Measurements from ENCODE around the gene WNT3A. TPM values are rescaled to one million over a fixed set of nuclear protein-coding genes. Genes with fewer than 3 reads are reported as not detected.

WNT3A gene
- total and polyA plus RNA-seq, 9 of the 15 experiments (the other 6 are each of a cell fraction or from before 2014, with no cell fraction given), result not detected

GRCh38 chr1:228068359-228068758 lies 61.6 kb downstream of the WNT3A start:
- FAIRE-seq (no peak), ATAC-seq (no peak), DNase-seq (ENCODE audit: extremely low read depth in 1 of 4, low spot score in 3 of 4) (no peak)
- Histone ChIP-seq H3K9me1 (ENCODE audit: control insufficient read depth, insufficient read depth, low read length) (no peaks in the 10 kb centered on the region), H3K4me2 (ENCODE audit: insufficient read depth, low read length) (no peak overlapping the region), H4K20me1 (replicated peaks; ENCODE audit: control insufficient read depth, insufficient read depth, low read length) (no peaks in the 10 kb centered on the region; the same call in 1 of the 2 replicates), H3K79me2 (ENCODE audit: control insufficient read depth, insufficient read depth, low read length) (no peaks in the 10 kb centered on the region), H3K9me3 (replicated peaks; ENCODE audit: control insufficient read depth, insufficient read depth, low read depth, low read length) (no peaks in the 10 kb centered on the region), H3K36me3 (ENCODE audit: control insufficient read depth, insufficient read depth, low read length) (no peaks in the 10 kb centered on the region), H3K27me3 (ENCODE audit: control insufficient read depth in 2 of 2, insufficient read depth in 2 of 2, low read length in 2 of 2) (peaks cover 11 to 32% of the 10 kb centered on the region in 2 experiments; a peak in 4 of 5 replicates), H3K4me3 (no peak overlapping the region), H3K9ac (ENCODE audit: insufficient read depth in 1 of 2, low read depth in 2 of 2, low read length in 2 of 2) (no peak overlapping the region), H2AFZ (ENCODE audit: low read depth, low read length) (no peak overlapping the region), H3K4me1 (replicated peaks in 1 of 2; ENCODE audit: control insufficient read depth in 2 of 2, insufficient read depth in 2 of 2, low read length in 2 of 2) (peaks cover 0 to 16% of the 10 kb centered on the region in 2 experiments; a peak in 2 of 5 replicates), H3K27ac (ENCODE audit: extremely low read depth, low read depth, low read length) (no peak overlapping the region)
- TF ChIP-seq STAG1 (CRISPR knock-in tag; IDR thresholded peaks at IDR 0.05; ENCODE audit: borderline replicate concordance) (no peak), PML (IDR thresholded peaks at IDR 0.05; ENCODE audit: low read length) (no peak), HDAC8 (tag; IDR thresholded peaks at IDR 0.05) (no peak), PRMT5 (CRISPR knock-in tag; IDR thresholded peaks at IDR 0.05) (no peak), CEBPG (CRISPR knock-in tag; IDR thresholded peaks at IDR 0.05) (no peak), CEBPG (tag; conservative IDR thresholded peaks at IDR 0.05 in 1 of 2, IDR thresholded peaks at IDR 0.05 in 1 of 2) (no peak), ZNF354B (CRISPR knock-in tag; IDR thresholded peaks at IDR 0.05) (no peak), TFAP4 (CRISPR knock-in tag; IDR thresholded peaks at IDR 0.05; ENCODE audit: borderline replicate concordance) (no peak)
- in situ Hi-C loops (cut with MboI) (no loop called here), intact Hi-C loops (cut with micrococcal nuclease) (no loop called here)
- no TSS peak for BruUV-seq (replicated peaks)
- ChIA-PET CTCF (ENCODE audit: low intra/inter-chr PET ratio) (no interaction called here), POLR2A (no interaction called here)
- WGBS (ENCODE audit: insufficient coverage, low coverage, missing lambda C conversion rate), result 2% methylated on average over 7 of the region's 7 CpGs
